ENCODE measurements around the gene DIDO1.
"Not testable (repeated sequence)": the region's sequence is repeated elsewhere in the genome, so short reads cannot be mapped to it uniquely, and the experiment has no call there.

Gene DIDO1

GRCh38 chr20:62962891-62963613, 36.7 kb upstream of the DIDO1 start:
- no peak for DNase-seq (ENCODE audit: low read depth in 3 of 3)

DNA sequence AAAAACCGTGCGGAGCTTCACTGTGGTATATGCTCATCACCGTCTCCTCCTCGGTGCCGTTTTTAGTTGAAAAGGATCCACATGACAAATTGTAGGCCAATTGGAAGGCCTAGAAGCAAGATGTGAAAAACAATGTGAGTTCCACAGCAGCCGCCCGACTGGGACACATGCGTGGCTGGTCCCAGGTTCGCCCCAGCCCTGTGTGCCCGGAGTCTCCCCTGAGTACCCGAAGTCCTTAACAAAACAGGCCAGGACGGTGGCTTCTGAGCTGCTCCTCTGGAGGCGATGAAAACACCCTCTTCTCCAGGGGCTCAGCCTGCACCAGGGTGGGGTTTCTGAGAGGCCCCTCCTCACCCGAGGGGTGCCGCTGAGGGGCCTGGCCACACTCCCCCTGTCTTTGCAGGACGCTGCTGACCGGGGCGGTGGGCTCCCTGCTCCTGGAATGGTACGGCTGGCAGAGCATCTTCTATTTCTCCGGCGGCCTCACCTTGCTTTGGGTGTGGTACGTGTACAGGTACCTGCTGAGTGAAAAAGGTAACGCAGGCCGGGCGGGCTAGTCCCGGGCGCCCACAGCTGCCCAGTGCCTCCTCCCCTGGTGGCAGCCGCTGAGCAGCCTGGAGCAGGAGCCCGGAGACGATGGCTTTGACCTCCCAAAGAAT, 36.0 kb upstream of the DIDO1 start:
- DNase-seq (ENCODE audit: low read depth in 3 of 3): no peak

DNA sequence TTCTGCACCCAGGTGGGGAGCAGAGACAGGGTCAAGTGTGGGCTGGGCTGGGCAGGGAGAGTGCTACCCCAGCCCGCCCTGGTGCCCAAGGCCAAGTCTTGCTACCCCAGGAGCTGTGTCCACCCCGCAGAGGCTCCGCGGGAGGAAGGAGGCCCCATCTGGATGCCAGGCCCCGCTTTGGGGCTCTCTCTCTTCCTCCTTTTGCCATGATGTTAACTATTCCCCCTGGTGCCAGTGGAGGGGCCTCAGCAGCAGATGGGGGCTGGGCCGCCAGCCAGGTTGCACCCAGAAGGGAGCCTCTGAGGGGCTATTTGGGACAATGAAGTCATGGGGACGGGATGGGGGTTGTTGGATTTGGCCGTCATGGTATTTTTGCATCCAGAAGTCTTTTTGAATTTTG, 35.5 kb upstream of the DIDO1 start:
- no peak for DNase-seq (ENCODE audit: low read depth in 3 of 3)

DNA sequence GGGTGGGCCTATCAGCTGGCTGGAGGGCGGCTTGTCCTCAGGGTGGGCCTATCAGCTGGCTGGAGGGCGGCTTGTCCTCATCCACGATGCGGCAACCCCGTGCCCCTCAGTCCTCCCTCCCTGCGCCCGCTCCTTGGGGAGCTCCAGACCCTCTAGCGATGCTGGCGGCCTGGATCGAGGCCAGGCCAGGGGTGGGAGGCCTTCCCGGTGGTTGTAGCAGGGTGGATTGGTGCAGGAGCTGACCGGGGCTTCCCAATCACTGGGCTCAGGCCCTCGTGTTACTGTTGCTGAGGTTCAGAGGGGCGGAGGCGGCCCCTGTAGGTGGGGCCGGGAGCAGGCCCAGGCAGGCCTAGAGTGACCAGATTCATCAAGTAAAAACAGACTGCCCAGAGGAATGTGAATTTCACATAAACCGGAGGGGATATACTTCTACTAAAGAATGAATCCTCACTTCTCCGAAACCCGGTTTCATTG, 35.0 kb upstream of the DIDO1 start:
- DNase-seq (ENCODE audit: low read depth in 3 of 3): no peak

- not testable (repeated sequence) for DNase-seq (ENCODE audit: low read depth in 3 of 3)
These were observed 34.4 kb upstream of the DIDO1 start for GRCh38 chr20:62960446-62961309.

DNA sequence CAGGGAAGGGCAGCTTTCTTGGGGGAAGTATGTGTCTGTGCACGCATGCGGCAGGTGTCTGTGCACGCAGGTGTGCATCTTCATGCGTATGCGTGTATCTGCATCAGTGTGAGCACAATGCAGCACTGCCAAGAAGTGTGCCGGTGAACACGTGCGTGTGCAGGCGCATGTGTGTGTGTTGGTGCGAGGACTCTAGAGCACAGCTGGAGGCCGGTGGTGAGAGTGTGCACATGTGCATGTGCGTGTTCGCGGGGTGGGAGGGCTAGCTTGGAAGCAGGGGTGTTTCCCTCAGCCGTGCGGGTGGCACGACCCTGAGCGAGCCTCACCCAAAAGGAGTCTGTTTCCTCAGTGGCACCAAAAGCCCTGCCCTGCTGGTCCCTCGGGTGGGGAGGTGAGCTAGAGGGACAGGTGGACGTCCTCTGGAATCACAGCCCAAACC, 33.7 kb upstream of the DIDO1 start:
- no peak for DNase-seq (ENCODE audit: low read depth in 3 of 3)

DNA sequence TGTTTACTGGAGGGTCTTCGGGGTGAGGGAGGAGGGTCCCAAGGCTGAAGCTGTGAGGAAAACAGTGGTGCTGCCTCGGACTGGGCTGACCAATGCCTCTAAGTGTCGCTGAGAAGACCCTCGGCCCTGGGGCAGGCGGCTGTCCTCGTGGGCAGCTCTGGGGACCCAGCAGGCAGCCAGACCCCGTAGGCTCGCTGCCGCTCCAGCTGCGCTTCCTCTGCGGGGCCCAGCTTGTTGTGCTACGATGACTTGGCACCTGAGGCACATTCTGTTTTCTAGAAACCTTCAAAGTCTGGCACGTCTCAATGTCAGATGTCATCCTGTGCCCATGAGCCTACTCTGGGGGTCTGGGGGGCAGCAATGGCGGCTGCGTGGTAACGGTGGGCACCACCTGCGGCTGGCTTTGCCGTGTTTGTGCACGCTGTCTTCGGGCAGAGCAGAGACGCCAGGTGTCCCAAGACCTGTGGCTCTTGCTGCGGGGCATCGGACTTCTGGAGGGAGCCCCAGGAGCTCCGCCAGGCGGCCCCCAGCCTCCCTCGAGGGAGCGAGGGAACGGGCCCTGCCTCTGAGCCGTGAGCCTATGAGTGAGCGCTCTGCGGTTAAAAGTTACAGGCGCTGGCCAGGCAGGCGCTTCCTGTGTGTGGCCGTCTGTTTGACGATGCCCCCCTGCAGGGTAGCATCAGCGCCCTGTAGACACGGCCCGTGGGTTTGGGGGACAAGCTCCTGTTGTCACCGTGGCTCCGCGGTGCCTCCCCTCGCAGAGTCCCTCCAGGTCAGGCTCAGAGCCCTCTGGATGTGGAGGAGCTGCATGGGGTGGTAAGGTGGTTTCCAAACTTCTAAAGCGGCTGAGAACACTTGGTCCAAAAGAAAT, 33.0 kb upstream of the DIDO1 start:
- DNase-seq (ENCODE audit: low read depth in 3 of 3): no peak

GRCh38 chr20:62958388-62959100, 32.2 kb upstream of the DIDO1 start:
- DNase-seq (ENCODE audit: low read depth in 3 of 3): no peak

DNA sequence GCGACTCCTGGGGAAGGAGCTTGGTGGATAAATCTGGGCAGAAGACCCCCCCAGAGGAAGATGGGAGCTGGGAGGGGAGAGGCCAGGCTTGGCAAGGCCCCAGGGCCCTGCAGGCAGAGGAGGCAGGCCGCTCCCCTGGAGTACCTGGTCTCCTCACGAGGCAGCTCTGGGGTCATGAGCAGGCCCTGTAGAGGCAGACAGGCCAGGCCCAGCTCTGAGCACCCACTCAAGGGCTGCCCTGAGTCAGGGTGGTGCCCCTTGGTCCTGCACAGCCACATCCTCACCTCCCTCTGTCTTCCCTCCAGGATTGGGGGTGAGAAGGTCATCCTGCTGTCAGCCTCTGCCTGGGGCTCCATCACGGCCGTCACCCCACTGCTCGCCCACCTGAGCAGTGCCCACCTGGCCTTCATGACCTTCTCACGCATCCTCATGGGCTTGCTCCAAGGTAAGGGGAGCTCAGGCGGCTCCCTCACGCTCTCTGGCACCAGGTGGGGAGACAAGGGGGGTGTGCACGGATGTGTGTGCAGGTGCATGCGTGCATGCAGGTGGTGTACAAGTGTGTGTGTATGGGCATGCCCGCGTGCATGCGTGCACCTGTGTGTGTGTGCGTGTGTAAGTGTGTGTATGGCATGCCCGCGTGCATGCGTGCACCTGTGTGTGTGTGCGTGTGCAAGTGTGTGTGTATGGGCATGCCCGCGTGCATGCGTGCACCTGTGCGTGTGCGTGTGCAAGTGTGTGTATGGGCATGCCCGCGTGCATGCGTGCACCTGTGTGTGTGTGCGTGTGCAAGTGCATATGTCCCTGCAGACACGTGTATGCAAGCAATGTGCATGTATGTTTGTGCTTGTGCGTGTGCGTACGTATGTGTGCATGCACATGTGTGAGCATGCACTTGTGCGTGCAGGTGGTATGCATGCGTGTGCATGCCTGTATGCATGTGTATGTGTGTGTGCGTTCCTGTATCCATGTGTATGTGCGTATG, 31.1 kb upstream of the DIDO1 start:
- DNase-seq (ENCODE audit: low read depth in 3 of 3): no peak

- DNase-seq (ENCODE audit: low read depth in 3 of 3): no peak
These were observed 30.3 kb upstream of the DIDO1 start for GRCh38 chr20:62956387-62957135.

DNA sequence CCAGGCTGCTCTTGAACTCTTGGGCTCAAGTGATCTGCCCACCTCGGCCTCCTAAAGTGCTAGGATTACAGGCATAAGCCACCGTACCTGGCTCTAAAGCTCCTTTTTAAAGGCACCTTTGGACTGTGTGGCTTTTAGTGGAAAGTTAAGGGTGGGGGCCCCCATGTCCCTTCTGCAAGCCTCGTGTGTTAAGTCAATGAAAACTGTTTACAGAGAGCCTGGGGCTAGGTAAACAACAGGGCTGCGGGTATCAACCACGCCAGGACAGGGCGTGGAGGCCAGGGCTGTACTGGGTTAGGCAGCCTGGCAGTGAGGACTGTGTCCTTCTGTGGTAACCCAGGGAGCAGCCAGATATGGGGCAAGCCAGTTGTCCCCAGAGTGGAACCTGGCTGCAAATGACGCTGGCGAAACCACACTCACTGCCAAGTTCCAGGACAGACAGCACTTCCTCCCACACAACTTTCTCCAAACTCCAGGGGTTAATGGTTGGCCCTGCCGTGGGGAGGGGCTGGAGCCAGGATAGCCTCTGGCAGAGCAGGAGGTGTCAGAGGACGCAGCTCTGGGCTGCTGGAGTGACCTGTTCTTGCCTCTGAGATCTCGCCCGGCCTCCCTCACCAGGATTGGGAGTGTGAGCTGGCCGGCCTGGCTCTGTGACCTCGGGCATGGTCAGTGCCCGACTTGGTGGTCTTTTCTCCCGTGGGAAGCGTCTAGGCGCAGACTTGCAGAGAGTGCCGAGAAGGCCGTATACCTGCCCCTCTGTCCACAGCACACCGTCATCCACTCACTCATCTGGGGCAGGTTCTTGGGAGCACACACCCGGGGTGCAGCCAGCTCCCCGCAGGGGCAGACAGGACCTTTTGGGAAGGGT, 29.4 kb upstream of the DIDO1 start:
- DNase-seq (ENCODE audit: low read depth in 3 of 3): no peak

DNA sequence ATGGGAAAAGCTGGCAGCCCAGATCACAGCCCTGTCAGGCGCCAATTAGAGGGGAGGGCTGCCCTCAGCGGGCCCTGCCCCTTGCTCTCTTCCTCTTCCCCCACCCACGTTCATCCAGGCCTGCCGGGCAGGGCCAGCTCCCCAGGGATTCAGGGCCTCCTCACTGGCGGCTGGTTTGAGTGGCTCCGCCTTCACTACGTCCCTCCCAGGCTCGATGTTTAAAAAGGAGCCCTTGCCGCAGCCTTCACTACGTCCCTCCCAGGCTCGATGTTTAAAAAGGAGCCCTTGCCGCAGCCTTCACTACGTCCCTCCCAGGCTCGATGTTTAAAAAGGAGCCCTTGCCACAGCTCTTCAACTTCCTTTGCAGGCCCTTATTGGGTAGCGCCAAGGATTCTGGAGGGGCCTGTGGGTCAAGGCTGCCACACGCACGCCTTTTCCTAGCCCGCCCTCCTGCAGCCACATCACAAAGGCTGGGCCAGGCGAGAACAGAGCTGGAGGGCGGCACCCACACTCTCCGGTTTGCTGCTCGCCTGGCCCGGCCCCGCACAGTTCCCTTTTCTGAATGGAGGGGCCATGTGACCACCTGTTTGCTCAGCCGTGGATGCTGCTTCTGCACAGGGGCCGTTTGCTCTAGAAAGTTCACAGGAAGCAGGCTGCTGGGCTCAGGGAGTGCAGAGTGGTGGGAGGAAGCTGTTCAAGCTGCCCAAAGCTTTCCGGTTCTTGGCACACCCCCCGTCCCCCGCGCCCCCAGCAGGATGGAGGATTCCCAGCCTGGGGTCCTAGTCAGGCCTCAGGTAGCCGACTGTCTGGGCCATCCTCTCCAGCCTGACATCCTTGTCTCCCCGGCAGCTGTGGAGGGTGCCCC, 27.8 kb upstream of the DIDO1 start:
- DNase-seq (ENCODE audit: low read depth in 3 of 3): peak in 2 of 3 experiments; percentile 22 to 48

DNA sequence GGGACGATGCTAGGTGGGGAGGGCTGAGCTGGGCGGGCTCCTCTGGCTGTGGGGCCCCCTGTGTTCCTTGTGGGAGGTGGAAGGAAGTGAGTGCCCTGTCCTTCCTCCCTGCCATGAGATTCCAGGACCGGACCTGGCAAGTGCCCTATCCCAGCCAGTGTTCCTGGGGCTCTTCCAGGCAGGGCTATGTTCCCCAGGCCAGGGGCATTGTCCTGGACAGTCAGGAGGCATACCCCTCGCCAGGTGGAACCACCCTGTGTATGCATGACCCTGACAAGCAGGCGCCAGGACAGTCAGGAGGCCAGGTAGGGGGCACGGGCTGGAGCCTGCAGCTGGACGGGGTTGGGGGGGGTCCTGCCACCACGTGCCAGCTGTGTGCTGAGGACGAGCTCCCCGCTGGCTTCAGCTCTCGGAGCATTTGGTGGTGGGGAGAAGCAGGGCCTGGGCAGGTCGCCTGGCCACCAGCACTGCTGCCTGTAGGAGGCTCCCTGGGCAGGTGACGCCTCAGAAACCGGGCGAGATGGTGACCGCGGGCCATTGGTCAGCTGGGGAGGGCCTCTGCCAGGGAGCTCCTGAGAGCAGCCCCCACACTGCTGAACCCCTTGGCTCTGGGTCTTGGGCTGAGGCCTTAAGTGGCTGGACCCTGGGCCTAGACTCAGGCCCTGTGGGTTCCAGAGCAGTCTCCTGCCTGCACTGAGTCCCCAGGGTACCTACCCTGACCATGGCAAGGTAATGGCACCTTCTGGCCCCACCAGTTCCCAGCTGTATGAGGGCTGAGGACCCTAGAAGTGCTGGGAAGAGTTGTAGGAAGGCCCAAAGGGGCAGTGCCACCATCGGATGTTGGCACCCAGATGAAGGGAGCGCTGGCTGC, 26.9 kb upstream of the DIDO1 start:
- DNase-seq (ENCODE audit: low read depth in 3 of 3): no peak

- DNase-seq (ENCODE audit: low read depth in 3 of 3): peak in 1 of 3 experiments; percentile 46
These were observed 26.2 kb upstream of the DIDO1 start, which contains the start of gene SLC17A9 for GRCh38 chr20:62952373-62952967. Gene SLC17A9 (plus strand): TSS chr20:62952709. CDS start chr20:62952831, 122 bp downstream.

DNA sequence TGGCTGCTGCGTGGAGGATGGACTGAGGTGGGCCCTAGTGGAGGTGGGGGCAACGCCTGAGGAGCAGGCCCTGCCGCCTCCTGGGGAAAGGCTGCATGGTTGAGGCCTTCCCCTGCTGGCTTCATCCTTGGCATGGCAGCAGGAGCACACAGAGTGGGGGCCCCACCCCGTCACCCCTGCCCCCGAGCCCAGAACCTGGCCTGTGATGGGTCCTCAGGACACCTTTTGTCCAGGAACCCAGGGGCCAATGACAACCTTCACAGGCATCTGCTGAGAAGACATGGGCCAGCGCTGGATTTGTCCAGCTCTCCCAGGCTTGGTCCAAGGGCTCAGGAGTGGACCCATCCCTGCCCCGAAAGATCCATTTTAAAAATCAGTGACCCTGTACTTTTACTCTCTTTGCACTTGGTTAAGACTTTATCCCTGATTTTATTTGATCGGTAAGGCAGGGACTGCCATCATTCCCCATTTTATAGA, 25.6 kb upstream of the DIDO1 start:
- DNase-seq (ENCODE audit: low read depth in 3 of 3): no peak

Measured in stimulated activated CD4-positive, alpha-beta T cell treated with anti-CD3 and anti-CD28 coated beads, TNF-alpha, amount 100 ng/mL, for 24 hours (primary cell).